Panc1 (cell line): ENCODE measurements around the gene FOSB.

Source experiments
- CTCF ChIP-seq: fragments of 450-650 bp; IDR thresholded peaks from 2 replicates; pipeline ENCODE4 v1.5.1; 2017; ENCODE audit warnings: mild to moderate bottlenecking
- POLR2AphosphoS5 ChIP-seq: IDR thresholded peaks from 2 replicates; pipeline ENCODE4 v1.6.1; 2012; ENCODE audit warnings: mild to moderate bottlenecking, low read depth, low read length, moderate library complexity
- REST ChIP-seq, 2 experiments: IDR thresholded peaks; 2 replicates each; pipeline ENCODE4 v1.6.1; 2011 to 2012; ENCODE audit warnings: low read depth in 2 of 2, control low read depth in 1 of 2, low read length in 1 of 2, mild to moderate bottlenecking in 1 of 2, moderate library complexity in 1 of 2; ENCODE audit not compliant: insufficient read depth in 1 of 2
- TCF7L2 ChIP-seq: IDR thresholded peaks from 2 replicates; pipeline ENCODE4 v1.6.1; 2011; ENCODE audit warnings: mild to moderate bottlenecking, low read depth, low read length, inconsistent platforms

- TF ChIP-seq CTCF (no peak), REST (IDR thresholded peaks at IDR 0.05; ENCODE audit: insufficient read depth in 1 of 2, low read depth in 2 of 2, low read length in 1 of 2) (no peak), POLR2AphosphoS5 (no peak), TCF7L2 (no peak)
These were observed 48.4 kb upstream of the FOSB start for GRCh38 chr19:45419396-45419795.
